SHP77 (cell line): ENCODE data around the gene SOX18.
A peak's percentile ranks its signal among the peaks of the same experiment; 100 is the strongest.
"Not testable (repeated sequence)": the region's sequence is repeated elsewhere in the genome, so short reads cannot be mapped to it uniquely, and the experiment has no call there.

Experiments used
- DNase-seq, 2 experiments: peaks; one replicate each; lab custom pipeline; 2025; lab: John Stamatoyannopoulos, UW

SOX18 gene

DNA sequence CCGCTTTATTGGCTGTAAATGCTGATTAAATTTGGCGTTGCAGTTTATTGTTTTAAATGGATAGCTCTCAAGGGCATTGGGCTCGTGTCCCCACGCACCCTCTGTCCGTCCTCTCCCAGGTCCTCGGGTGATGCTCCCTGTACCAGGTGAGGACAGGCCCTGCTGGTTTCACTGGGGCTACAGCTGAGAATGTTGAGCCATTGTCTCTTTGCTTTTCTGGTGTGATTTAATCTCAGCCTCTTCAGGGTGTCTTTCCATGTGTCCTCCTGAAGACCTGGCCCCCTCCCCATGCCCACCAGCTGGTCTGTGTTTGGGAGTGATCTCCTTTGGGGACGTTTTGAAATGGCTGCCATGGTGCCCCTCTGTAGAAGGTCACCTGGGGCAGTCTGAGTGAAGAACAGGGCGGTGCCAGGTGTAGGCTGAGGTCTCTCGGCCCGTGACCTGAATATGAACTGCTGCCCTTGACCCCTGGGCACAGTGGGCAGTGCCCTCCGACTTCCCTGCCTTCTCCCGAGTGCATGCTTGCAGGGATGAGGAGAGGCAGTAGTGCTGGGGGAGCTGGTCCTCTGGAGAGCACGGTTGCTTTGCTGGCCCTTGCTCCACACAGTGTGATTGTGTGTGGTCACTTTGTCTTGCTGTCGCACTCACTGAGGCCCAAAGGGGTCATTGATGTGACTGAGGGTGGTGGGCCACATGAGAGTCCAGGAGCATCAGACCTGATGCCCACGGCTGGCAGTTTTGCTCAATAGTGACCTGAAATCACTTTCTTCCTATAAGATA, 25.9 kb downstream of the SOX18 start:
- DNase-seq, result no peak

- DNase-seq, result no peak
Observed at GRCh38 chr20:64022671-64023360, 26.6 kb downstream of the SOX18 start.

DNA sequence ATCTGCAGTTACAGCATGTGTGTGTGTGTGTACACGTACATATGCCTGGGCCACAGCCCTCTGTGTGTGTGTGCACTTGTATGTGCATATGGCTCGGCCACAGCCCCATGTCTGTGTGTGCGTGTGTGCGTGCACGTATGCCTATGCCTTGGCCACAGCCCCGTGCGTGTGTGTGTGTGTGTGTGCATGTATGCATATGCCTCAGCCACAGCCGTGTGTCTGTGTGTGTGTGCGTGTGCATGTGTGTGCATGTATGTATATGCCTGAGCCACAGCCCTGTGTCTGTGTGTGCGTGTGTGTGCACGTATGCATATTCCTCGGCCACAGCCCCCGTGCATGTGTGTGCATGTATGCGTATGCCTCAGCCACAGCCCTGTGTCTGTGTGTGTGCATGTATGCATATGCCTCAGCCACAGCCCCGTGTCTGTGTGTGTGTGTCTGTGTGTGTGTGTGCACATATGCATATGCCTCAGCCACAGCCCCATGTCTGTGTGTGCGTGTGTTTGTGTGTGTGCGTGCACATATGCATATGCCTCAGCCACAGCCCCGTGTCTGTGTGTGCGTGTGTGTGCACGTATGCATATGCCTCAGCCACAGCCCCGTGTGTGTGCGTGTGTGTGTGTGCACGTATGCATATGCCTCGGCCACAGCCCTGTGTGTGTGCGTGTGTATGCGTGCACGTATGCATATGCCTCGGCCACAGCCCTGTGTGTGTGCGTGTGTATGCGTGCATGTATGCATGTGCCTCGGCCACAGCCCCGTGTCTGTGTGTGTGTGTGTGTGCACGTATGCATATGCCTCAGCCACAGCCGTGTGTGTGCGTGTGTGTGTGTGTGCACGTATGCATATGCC, 28.1 kb downstream of the SOX18 start:
- DNase-seq, result no peak

DNA sequence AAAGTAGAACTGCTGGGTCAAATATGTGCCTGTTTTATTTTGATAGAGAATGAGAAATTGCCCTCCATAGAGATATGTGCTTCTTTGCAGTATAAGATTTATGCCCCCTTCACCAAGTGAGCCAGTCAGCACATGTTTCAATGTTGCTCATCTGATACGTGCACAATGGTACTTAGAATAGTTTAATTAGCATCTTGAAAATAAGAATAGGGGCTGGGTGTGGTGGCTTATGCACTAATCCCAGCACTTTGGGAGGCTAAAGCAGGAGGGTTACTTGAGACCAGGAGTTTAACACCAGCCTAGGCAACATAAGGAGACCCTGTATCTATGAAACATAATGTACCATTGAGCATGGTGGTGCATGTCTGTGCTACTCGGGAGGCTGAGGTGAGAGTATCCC, 33.8 kb downstream of the SOX18 start:
- DNase-seq, result no peak

DNA sequence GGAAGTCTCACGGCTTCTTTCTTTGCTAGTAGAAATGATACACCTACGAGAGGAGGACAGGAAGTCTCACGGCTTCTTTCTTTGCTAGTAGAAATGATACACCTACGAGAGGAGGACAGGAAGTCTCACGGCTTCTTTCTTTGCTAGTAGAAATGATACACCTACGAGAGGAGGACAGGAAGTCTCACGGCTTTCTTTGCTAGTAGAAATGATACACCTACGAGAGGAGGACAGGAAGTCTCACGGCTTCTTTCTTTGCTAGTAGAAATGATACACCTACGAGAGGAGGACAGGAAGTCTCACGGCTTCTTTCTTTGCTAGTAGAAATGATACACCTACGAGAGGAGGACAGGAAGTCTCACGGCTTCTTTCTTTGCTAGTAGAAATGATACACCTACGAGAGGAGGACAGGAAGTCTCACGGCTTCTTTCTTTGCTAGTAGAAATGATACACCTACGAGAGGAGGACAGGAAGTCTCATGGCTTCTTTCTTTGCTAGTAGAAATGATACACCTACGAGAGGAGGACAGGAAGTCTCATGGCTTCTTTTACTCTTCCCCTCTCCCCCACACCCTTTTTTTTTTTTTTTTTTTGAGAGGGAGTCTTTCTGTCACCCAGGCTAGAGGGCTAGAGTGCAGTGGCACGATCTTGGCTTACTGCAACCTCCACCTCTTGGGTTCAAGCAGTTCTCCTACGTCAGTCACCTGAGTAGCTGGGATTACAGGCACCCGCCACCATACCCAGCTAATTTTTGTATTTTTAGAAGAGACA, 36.9 kb downstream of the SOX18 start:
- not testable (repeated sequence) for DNase-seq

DNA sequence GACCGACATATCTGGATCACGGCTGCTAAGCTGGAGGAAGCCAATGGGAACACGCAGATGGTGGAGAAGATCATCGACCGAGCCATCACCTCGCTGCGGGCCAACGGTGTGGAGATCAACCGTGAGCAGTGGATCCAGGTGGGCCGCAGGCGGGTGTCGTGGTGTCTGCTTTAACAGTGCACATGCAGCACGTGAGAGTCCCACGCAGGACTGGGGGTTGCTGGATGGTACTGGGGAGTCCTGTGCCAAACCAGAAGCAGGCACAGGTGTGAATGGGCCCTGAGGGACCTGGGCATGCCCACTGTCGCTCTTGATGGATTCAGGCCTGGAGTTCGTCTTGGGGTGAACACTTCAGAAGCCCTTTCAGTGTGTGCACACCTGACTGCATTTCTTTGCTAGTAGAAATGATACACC, 38.1 kb downstream of the SOX18 start:
- no peak for DNase-seq

GRCh38 chr20:64010711-64011237, 38.7 kb downstream of the SOX18 start:
- DNase-seq, result no peak

DNA sequence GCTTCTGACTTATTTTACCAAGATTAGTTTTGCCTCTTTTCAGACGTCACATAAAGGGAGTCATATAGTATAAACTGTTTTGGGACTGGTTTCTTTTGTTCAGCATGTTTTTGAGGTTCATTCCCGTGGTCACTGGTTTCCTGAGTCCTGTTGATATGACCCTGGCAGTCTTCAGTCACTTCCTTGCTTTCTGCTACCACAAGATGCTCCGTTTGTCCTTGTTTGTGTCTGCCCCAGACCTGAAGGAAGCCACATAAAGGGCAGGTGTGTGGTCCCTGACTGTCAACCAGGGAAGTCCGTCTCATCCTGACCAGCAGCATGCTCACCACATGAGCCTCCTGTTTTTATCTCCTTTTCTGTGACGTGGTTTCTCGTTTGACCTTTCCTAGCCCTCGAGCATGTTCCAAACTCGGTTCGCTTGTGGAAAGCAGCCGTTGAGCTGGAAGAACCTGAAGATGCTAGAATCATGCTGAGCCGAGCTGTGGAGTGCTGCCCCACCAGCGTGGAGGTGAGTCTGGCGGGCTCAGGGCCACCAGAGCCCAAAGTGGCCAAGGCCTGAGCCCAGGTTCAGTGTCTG, 39.5 kb downstream of the SOX18 start:
- no peak for DNase-seq

- peak; percentile 10 to 15 for DNase-seq
Observed at GRCh38 chr20:64006902-64007301, 42.5 kb downstream of the SOX18 start.

GRCh38 chr20:64006490-64006889, 42.9 kb downstream of the SOX18 start:
- DNase-seq, result no peak

- DNase-seq, result no peak
Observed at GRCh38 chr20:64005394-64005793, 44.0 kb downstream of the SOX18 start.

- DNase-seq, result no peak
Observed at GRCh38 chr20:64003960-64004725, 45.3 kb downstream of the SOX18 start.

DNA sequence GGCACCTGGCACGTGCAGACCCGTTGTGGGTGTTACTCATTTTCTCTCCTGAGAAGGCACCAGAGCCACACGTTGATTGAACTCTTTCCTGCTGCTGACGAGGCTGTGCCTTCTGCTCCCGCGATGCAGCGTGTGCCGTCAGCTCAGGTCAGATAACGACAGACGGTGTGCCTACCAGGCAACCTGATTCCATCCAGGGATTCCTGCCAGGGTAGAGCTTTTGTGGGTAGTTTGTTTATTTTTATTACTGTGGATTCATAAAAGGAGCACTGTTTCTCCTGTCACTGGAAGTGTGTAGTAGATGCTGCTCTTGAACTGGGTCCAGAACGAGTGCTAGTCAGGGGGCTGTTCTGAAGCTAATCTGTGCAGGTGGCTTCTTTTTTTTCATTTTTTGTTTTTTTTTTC, 47.8 kb downstream of the SOX18 start:
- no peak for DNase-seq

DNA sequence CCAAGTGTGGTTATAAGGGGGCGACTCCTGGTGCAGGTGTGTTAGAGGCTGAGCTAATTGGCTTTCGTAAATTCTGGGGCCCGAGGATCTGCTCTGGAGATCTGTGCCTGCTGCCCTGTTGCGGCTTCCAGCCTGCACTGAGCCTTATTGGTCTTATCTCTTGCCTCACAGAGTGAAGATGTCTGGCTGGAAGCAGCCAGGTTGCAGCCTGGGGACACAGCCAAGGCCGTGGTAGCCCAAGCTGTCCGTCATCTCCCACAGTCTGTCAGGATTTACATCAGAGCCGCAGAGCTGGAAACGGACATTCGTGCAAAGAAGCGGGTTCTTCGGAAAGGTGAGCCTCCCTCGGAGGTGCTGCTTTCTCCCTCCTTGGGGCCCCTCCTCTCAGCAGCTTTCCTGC, 48.5 kb downstream of the SOX18 start:
- DNase-seq, result no peak
